Caco-2 (cell line): ENCODE data around the gene RECK. TPM values are rescaled to one million over a fixed set of nuclear protein-coding genes. Genes with fewer than 3 reads are reported as not detected.

Experiments used
- BruUV-seq: library from RNA; stranded (reverse); fragments of 400-500 nt; replicated peaks from 2 replicates; lab custom pipeline; 2021; lab: Mats Ljungman, UMichigan
- CTCF ChIA-PET: fragments of 300-600 bp; sonication (Branson Sonifier 250); formaldehyde crosslinking; loops from one replicate; lab custom pipeline; 2022; ENCODE audit warnings: antibody characterized with exemption; lab: Charles Lee
- POLR2A ChIA-PET: fragments of 300-600 bp; sonication (Branson Sonifier 250); formaldehyde crosslinking; loops from one replicate; lab custom pipeline; 2022; ENCODE audit warnings: antibody characterized with exemption; lab: Charles Lee
- DNase-seq, 2 experiments: peaks; one replicate each; pipeline versions ENCODE4 v3.0.0 to v3.0.0-alpha.2; 2020 to 2022
- H3K27me3 ChIP-seq: replicated peaks from 2 replicates; pipeline ENCODE4 v1.6.0; 2011; ENCODE audit warnings: low read length; ENCODE audit not compliant: control insufficient read depth, insufficient read depth
- H3K36me3 ChIP-seq: 2 replicates; pipeline ENCODE4 v1.5.1; 2011; ENCODE audit warnings: low read length; ENCODE audit not compliant: control insufficient read depth, insufficient read depth
- H3K4me1 ChIP-seq: fragments of 250-450 bp; sonication (Bioruptor Pico); 2 replicates; pipeline ENCODE4 v1.5.1; 2020; ENCODE audit warnings: mild to moderate bottlenecking
- H3K4me3 ChIP-seq: 2 replicates; pipeline ENCODE4 v1.5.1; 2011; ENCODE audit warnings: low read depth, mild to moderate bottlenecking, control low read depth, low read length
- H3K9me3 ChIP-seq: fragments of 250-450 bp; sonication (Bioruptor Pico); 2 replicates; pipeline ENCODE4 v1.5.1; 2020; ENCODE audit warnings: mild to moderate bottlenecking, moderate library complexity
- H3K27ac Mint-ChIP-seq: one replicate; pipeline ENCODE4 v1.8.0; 2022; ENCODE audit warnings: mixed read lengths; ENCODE audit not compliant: unreplicated experiment
- H3K27me3 Mint-ChIP-seq: one replicate; pipeline ENCODE4 v1.8.0; 2022; ENCODE audit warnings: mixed read lengths; ENCODE audit not compliant: insufficient read depth, unreplicated experiment
- H3K36me3 Mint-ChIP-seq: one replicate; pipeline ENCODE4 v1.8.0; 2022; ENCODE audit warnings: mild to moderate bottlenecking, mixed read lengths; ENCODE audit not compliant: insufficient read depth, unreplicated experiment
- H3K4me1 Mint-ChIP-seq: one replicate; pipeline ENCODE4 v1.8.0; 2022; ENCODE audit warnings: low read depth, mixed read lengths; ENCODE audit not compliant: unreplicated experiment
- H3K4me3 Mint-ChIP-seq: one replicate; pipeline ENCODE4 v1.8.0; 2022; ENCODE audit warnings: mild to moderate bottlenecking, moderate library complexity, mixed read lengths; ENCODE audit not compliant: unreplicated experiment
- H3K9me3 Mint-ChIP-seq: one replicate; pipeline ENCODE4 v1.8.0; 2022; ENCODE audit warnings: mixed read lengths; ENCODE audit not compliant: unreplicated experiment
- CTCF ChIP-seq, 2 experiments: fragments of 200-600 bp in 1 of 2; IDR thresholded peaks; 1 replicate in 1 of 2; 2 replicates in 1 of 2; pipeline versions ENCODE4 v1.5.1 to v1.8.0; 2011 to 2022; ENCODE audit warnings: antibody characterized with exemption in 1 of 2, control low read depth in 1 of 2, inconsistent platforms in 1 of 2, low read depth in 1 of 2, low read length in 1 of 2, mild to moderate bottlenecking in 1 of 2, moderate library complexity in 1 of 2; ENCODE audit not compliant: insufficient read depth in 1 of 2, severe bottlenecking in 1 of 2, unreplicated experiment in 1 of 2
- intact Hi-C: fragments of 100-400 bp; cut with micrococcal nuclease; formaldehyde crosslinking; loops from one replicate; pipeline ENCODE4 v1.10.0; 2022; ENCODE audit not compliant: unreplicated experiment
- total RNA-seq: library from RNA; stranded (reverse); gene quantifications from 2 replicates; pipeline ENCODE4 v1.2.3, GENCODE V29; 2022

The RECK gene
- total RNA-seq, 1 experiment from 2014 or later: 1.8 TPM

- Mint-ChIP-seq H3K27me3 (no peaks in the 10 kb centered on the region), H3K4me1 (no peaks in the 10 kb centered on the region), H3K4me3 (no peak overlapping the region), H3K9me3 (no peaks in the 10 kb centered on the region), H3K27ac (no peak overlapping the region), H3K36me3 (no peaks in the 10 kb centered on the region)
- POLR2A ChIA-PET: no interaction called here
- no peak overlapping the region for H3K4me3 ChIP-seq
- intact Hi-C loops: no loop called here
- no peaks in the 10 kb centered on the region for H3K36me3 ChIP-seq
- DNase-seq: no peak
- no peaks in the 10 kb centered on the region for H3K27me3 ChIP-seq
- CTCF ChIA-PET: no interaction called here
- no TSS peak for BruUV-seq
- TF ChIP-seq CTCF (IDR thresholded peaks at IDR 0.05; ENCODE audit: insufficient read depth in 1 of 2, low read depth in 1 of 2, low read length in 1 of 2, severe bottlenecking in 1 of 2, unreplicated experiment in 1 of 2): no peak
- no peaks in the 10 kb centered on the region for H3K4me1 ChIP-seq
- H3K9me3 ChIP-seq: no peaks in the 10 kb centered on the region
Measured at GRCh38 chr9:36116593-36116992, 79.9 kb downstream of the RECK start.

GRCh38 chr9:36118201-36118600 lies 81.5 kb downstream of the RECK start:
- POLR2A ChIA-PET: no interaction called here
- Mint-ChIP-seq H3K36me3 (no peaks in the 10 kb centered on the region), H3K27me3 (no peaks in the 10 kb centered on the region), H3K4me1 (no peaks in the 10 kb centered on the region), H3K27ac (no peak overlapping the region), H3K4me3 (no peak overlapping the region), H3K9me3 (no peaks in the 10 kb centered on the region)
- CTCF ChIA-PET: interaction anchor here (0.6 to 0.7 kb wide), 2 partner anchors 16 to 592 kb away, joined by 3 read pairs; no protein-coding TSS in a partner anchor
- no TSS peak for BruUV-seq
- no peaks in the 10 kb centered on the region for H3K27me3 ChIP-seq
- no peak for TF ChIP-seq CTCF (IDR thresholded peaks at IDR 0.05; ENCODE audit: insufficient read depth in 1 of 2, low read depth in 1 of 2, low read length in 1 of 2, severe bottlenecking in 1 of 2, unreplicated experiment in 1 of 2)
- no peaks in the 10 kb centered on the region for H3K36me3 ChIP-seq
- intact Hi-C loops: no loop called here
- H3K9me3 ChIP-seq: no peaks in the 10 kb centered on the region
- DNase-seq: no peak
- H3K4me1 ChIP-seq: no peaks in the 10 kb centered on the region
- H3K4me3 ChIP-seq: no peak overlapping the region

GRCh38 chr9:36118706-36119105 lies 82.0 kb downstream of the RECK start:
- ChIA-PET CTCF (interaction anchor here (0.7 kb wide), 1 partner anchor 16 kb away, joined by 3 read pairs; no protein-coding TSS in a partner anchor), POLR2A (no interaction called here)
- Mint-ChIP-seq H3K4me3 (no peak overlapping the region), H3K27ac (no peak overlapping the region), H3K36me3 (no peaks in the 10 kb centered on the region), H3K4me1 (no peaks in the 10 kb centered on the region), H3K27me3 (no peaks in the 10 kb centered on the region), H3K9me3 (no peaks in the 10 kb centered on the region)
- Histone ChIP-seq H3K36me3 (no peaks in the 10 kb centered on the region), H3K4me1 (no peaks in the 10 kb centered on the region), H3K27me3 (no peaks in the 10 kb centered on the region), H3K4me3 (no peak overlapping the region), H3K9me3 (no peaks in the 10 kb centered on the region)
- no peak for DNase-seq
- BruUV-seq: no TSS peak
- intact Hi-C loops: no loop called here
- TF ChIP-seq CTCF (IDR thresholded peaks at IDR 0.05; ENCODE audit: insufficient read depth in 1 of 2, low read depth in 1 of 2, low read length in 1 of 2, severe bottlenecking in 1 of 2, unreplicated experiment in 1 of 2): no peak
